Spinal cord (tissue), 10 donors: ENCODE results near the gene GCC1. TPM values are rescaled to one million over a fixed set of nuclear protein-coding genes. Genes with fewer than 3 reads are reported as not detected.
"Not testable (repeated sequence)": the region's sequence is repeated elsewhere in the genome, so short reads cannot be mapped to it uniquely, and the experiment has no call there.

Experiments
- DNase-seq, 6 donors: peaks; one replicate each; pipeline versions ENCODE4 v3.0.0 to v3.0.0-alpha.2; 2013 to 2015; ENCODE audit warnings: low spot score in 6 of 6, low read depth in 4 of 6
- H3K27ac ChIP-seq: one replicate; pipeline ENCODE4 v1.5.1; 2013; ENCODE audit warnings: low read depth, low read length, control low read depth
- H3K27me3 ChIP-seq: one replicate; pipeline ENCODE4 v1.6.1; 2013; ENCODE audit warnings: low read length; ENCODE audit not compliant: control insufficient read depth, insufficient read depth
- H3K36me3 ChIP-seq: one replicate; pipeline ENCODE4 v1.6.1; 2013; ENCODE audit warnings: low read length; ENCODE audit not compliant: control insufficient read depth, insufficient read depth
- H3K4me1 ChIP-seq: one replicate; pipeline ENCODE4 v1.6.1; 2013; ENCODE audit warnings: low read length; ENCODE audit not compliant: control insufficient read depth, insufficient read depth
- H3K4me3 ChIP-seq: one replicate; pipeline ENCODE4 v1.5.1; 2013; ENCODE audit warnings: low read depth, low read length, control low read depth
- H3K9me3 ChIP-seq: one replicate; pipeline ENCODE4 v1.6.1; 2013; ENCODE audit warnings: low read length; ENCODE audit not compliant: control insufficient read depth, insufficient read depth
- WGBS: methylation state at CpG from one replicate; pipeline ENCODE4 v1.1.5; 2013; ENCODE audit warnings: missing lambda C conversion rate; ENCODE audit not compliant: insufficient coverage; 5-methylcytosine and 5-hydroxymethylcytosine counted together
- polyA plus RNA-seq, 2 donors: library from polyadenylated mRNA; unstranded; fragments of 120-200 nt; gene quantifications; one replicate each; pipeline ENCODE4 v1.2.1, GENCODE V29; 2013; ENCODE audit not compliant: insufficient read length in 2 of 2
- total RNA-seq, 2 donors: library from RNA; depleted of rRNA in 1 of 2; stranded (reverse); fragments of 120-200 nt in 1 of 2; fragments of >200 nt in 1 of 2; gene quantifications; one replicate each; pipeline versions ENCODE4 v1.2.3 to v1.2.4, GENCODE V29; 2013 to 2014
- donor health status: healthy.

GCC1 gene
- total and polyA plus RNA-seq, 4 donors: 11.3 to 13.1 (median 12.5) TPM

DNA sequence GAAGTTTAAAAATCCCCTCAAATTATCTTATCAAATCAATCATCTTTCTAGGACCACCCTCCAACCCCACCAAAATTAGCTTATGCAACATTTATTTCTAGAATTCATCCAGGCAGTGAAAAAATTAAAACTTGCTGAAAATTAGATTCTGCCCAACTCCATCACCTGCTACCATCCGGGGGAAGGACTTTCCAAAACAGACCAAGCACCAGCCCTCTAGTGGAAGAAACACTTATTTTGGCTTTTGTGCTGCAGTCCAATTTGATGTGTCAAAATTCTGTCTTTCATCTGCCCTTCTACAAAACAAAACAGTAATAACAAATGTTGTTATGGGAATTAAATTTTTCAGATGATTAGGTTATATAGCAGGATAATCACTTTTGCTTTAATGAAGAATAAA, 35.1 kb downstream of the GCC1 start:
- DNase-seq: no peak
- no CpG with 5 or more reads among the region's 1 CpG for WGBS
- Histone ChIP-seq H3K4me3 (no peak overlapping the region), H3K4me1 (no peaks in the 10 kb centered on the region), H3K36me3 (no peaks in the 10 kb centered on the region), H3K27me3 (no peaks in the 10 kb centered on the region), H3K9me3 (peaks cover 5% of the 10 kb centered on the region), H3K27ac (no peak overlapping the region)

- H3K27me3 ChIP-seq: no peaks in the 10 kb centered on the region
These were observed 39.1 kb downstream of the GCC1 start for GRCh38 chr7:127546313-127546712.

GRCh38 chr7:127541548-127541947, 43.8 kb downstream of the GCC1 start:
- H3K27me3 ChIP-seq: no peaks in the 10 kb centered on the region
- WGBS: 80% methylated on average over 3 of the region's 4 CpGs

More at GRCh38 chr7:127546313-127546712, 39.1 kb downstream of the GCC1 start:
- H3K9me3 ChIP-seq: peaks cover 5% of the 10 kb centered on the region
- H3K27ac ChIP-seq: no peak overlapping the region
- no peak overlapping the region for H3K4me3 ChIP-seq
- 100% methylated on average over 1 of the region's 1 CpG for WGBS
- no peaks in the 10 kb centered on the region for H3K36me3 ChIP-seq
- no peaks in the 10 kb centered on the region for H3K4me1 ChIP-seq
- DNase-seq: no peak

GRCh38 chr7:127540461-127540860, 44.9 kb downstream of the GCC1 start:
- not testable (repeated sequence) for DNase-seq, H3K9me3 ChIP-seq, H3K36me3 ChIP-seq, H3K27ac ChIP-seq, H3K4me1 ChIP-seq, H3K4me3 ChIP-seq, H3K27me3 ChIP-seq
- WGBS: 95% methylated on average over 1 of the region's 10 CpGs

More at GRCh38 chr7:127541548-127541947, 43.8 kb downstream of the GCC1 start:
- no peak for DNase-seq
- Histone ChIP-seq H3K4me3 (no peak overlapping the region), H3K4me1 (peaks cover 6% of the 10 kb centered on the region), H3K27ac (no peak overlapping the region), H3K9me3 (peaks cover 2% of the 10 kb centered on the region), H3K36me3 (no peaks in the 10 kb centered on the region)

- 95% methylated on average over 5 of the region's 9 CpGs for WGBS
These were observed 46.3 kb downstream of the GCC1 start for GRCh38 chr7:127539116-127539515.

GRCh38 chr7:127536741-127537140, 48.7 kb downstream of the GCC1 start:
- peak overlapping the region; percentile 32 for H3K4me3 ChIP-seq
- no peaks in the 10 kb centered on the region for H3K27me3 ChIP-seq
- peak in 3 of 6 donors; percentile 24 to 83 (median 36) for DNase-seq
- no peaks in the 10 kb centered on the region for H3K9me3 ChIP-seq
- H3K27ac ChIP-seq: peak overlapping the region; percentile 2
- no peaks in the 10 kb centered on the region for H3K36me3 ChIP-seq
- 1% methylated on average over 16 of the region's 16 CpGs for WGBS
- peaks cover 9% of the 10 kb centered on the region for H3K4me1 ChIP-seq

More at GRCh38 chr7:127539116-127539515, 46.3 kb downstream of the GCC1 start:
- Histone ChIP-seq H3K27ac (no peak overlapping the region), H3K4me3 (no peak overlapping the region), H3K27me3 (no peaks in the 10 kb centered on the region), H3K4me1 (peaks cover 9% of the 10 kb centered on the region), H3K36me3 (no peaks in the 10 kb centered on the region), H3K9me3 (no peaks in the 10 kb centered on the region)
- DNase-seq: no peak

- peak overlapping the region; percentile 32 for H3K4me3 ChIP-seq
- H3K9me3 ChIP-seq: no peaks in the 10 kb centered on the region
- WGBS: no CpG with 5 or more reads among the region's 2 CpGs
- DNase-seq: peak in 1 of 6 donors; percentile 81
- peak overlapping the region; percentile 2 for H3K27ac ChIP-seq
- H3K27me3 ChIP-seq: no peaks in the 10 kb centered on the region
- peaks cover 9% of the 10 kb centered on the region for H3K4me1 ChIP-seq
- H3K36me3 ChIP-seq: no peaks in the 10 kb centered on the region
These were observed 49.1 kb downstream of the GCC1 start for GRCh38 chr7:127536394-127536691.

DNA sequence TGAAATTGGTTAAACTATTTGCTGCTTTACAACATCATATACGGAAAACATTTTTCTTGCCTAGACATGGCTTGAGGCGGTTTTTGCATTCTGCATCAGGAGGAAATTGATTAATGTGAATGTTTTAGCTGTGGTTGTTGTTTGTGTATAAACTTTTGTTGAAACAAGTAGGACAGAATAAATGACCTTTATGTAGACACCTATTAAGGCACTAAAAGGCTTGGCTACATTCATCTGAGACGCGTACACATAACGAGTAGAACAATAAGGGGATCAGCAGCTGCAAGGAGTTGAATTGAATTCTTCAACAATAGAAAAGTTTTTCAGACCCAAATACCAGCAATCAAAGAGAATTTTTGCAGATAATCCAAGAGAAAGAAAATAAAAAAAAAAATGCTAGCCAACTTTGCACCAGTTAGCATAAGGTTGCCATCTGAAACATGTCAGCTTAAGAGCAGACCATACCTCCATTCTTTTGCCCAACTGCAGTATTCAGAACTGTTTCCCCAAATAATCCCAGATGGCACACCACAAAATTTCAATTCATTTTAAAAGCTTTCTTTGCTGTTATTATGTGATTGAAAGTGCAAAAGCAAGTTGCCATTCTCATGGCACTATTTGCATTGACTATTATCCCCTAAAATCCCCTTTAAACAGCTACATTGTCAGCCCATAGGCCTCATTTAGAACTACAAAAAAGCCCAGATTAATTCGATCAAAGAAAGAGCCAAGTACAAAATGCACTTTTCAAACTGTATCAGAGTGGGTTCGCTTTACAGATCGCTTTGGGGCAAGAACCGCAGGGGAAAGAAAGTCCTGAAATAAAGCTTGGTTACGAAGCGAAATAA, 49.6 kb downstream of the GCC1 start:
- Histone ChIP-seq H3K27ac (no peak overlapping the region), H3K9me3 (no peaks in the 10 kb centered on the region), H3K27me3 (no peaks in the 10 kb centered on the region), H3K4me3 (no peak overlapping the region), H3K4me1 (peaks cover 9% of the 10 kb centered on the region), H3K36me3 (no peaks in the 10 kb centered on the region)
- DNase-seq: peak in 2 of 6 donors; percentile 7 to 70
- WGBS: 32% methylated on average over 6 of the region's 11 CpGs

GRCh38 chr7:127534636-127535035, 50.8 kb downstream of the GCC1 start:
- H3K36me3 ChIP-seq: no peaks in the 10 kb centered on the region
- DNase-seq: no peak
- H3K4me1 ChIP-seq: peaks cover 9% of the 10 kb centered on the region
- H3K27ac ChIP-seq: no peak overlapping the region
- 26% methylated on average over 4 of the region's 5 CpGs for WGBS
- no peak overlapping the region for H3K4me3 ChIP-seq
- no peaks in the 10 kb centered on the region for H3K9me3 ChIP-seq
- H3K27me3 ChIP-seq: no peaks in the 10 kb centered on the region

DNA sequence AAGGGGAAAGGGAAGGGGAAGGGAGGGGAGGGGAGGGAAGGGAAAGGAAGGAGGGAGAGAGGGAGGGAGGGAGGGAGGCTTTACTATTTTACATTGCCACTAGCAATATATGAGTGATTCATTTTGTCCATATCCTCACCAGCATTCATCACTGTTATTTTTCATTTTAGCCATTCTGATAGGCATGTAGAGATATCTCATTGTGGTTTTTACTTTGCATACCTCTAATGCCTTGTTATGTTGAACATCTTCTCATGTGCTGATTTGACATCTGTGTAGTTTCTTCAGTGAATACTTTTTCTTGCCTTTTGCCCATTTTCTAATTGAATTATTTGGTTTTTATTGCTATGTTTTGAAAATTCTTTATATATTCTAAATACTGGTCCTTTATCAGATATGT, 52.7 kb downstream of the GCC1 start:
- Histone ChIP-seq H3K36me3 (no peaks in the 10 kb centered on the region), H3K27me3 (no peaks in the 10 kb centered on the region), H3K27ac (no peak overlapping the region), H3K4me1 (peaks cover 9% of the 10 kb centered on the region), H3K9me3 (no peaks in the 10 kb centered on the region), H3K4me3 (no peak overlapping the region)
- DNase-seq: no peak
